Measurements from ENCODE around the gene IKZF2. TPM values are rescaled to one million over a fixed set of nuclear protein-coding genes. Genes with fewer than 3 reads are reported as not detected.
A peak's percentile ranks its signal among the peaks of the same experiment; 100 is the strongest.

The IKZF2 gene
- total RNA-seq, 2 donors from 2014 or later = 4.5 to 4.8 TPM

DNA sequence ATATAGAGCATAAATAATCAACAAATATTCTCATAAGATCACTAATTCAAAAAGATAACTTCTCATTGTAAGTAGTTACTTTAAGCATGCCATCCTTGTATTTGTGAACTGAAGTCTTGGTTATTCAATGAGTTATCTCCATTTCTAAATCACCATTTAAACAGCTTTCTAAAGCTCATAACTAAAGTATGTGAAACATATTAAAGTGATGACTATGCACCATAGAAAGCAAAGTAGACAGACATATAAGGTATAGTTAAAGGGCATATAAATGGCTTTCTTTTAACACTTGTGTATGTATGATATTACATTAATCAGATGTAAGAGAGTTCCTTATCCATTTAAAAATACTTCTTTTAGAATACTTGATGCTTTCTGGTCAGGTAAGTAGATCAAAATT is 83.5 kb downstream of the IKZF2 start:
- Histone ChIP-seq H3K27ac (no peak overlapping the region), H3K4me1 (no peaks in the 10 kb centered on the region), H3K4me3 (no peak overlapping the region), H3K9me3 (no peaks in the 10 kb centered on the region), H3K9ac (ENCODE audit: low read depth in 2 of 2, low read length in 2 of 2) (no peak overlapping the region), H3K36me3 (no peaks in the 10 kb centered on the region), H3K27me3 (no peaks in the 10 kb centered on the region)
- intact Hi-C loops (cut with DNase I) = no loop called here
- TF ChIP-seq, protein P1, sequence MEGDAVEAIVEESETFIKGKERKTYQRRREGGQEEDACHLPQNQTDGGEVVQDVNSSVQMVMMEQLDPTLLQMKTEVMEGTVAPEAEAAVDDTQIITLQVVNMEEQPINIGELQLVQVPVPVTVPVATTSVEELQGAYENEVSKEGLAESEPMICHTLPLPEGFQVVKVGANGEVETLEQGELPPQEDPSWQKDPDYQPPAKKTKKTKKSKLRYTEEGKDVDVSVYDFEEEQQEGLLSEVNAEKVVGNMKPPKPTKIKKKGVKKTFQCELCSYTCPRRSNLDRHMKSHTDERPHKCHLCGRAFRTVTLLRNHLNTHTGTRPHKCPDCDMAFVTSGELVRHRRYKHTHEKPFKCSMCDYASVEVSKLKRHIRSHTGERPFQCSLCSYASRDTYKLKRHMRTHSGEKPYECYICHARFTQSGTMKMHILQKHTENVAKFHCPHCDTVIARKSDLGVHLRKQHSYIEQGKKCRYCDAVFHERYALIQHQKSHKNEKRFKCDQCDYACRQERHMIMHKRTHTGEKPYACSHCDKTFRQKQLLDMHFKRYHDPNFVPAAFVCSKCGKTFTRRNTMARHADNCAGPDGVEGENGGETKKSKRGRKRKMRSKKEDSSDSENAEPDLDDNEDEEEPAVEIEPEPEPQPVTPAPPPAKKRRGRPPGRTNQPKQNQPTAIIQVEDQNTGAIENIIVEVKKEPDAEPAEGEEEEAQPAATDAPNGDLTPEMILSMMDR (IDR thresholded peaks at IDR 0.05) = no peak
- no peak for DNase-seq

DNA sequence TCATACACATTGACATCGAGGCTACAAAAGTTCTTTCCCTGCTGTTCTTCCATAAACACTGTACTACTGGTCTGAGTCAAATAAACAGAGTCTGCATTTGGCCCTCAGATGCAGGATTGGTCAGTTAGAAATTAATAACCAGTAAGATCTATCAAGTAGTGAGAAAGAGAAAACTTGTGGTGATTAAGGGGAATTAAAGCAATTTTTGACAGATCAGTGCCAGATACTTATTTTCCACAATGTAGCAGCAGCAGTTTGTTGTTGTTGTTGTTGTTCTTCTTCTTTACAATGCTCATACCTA is 85.0 kb downstream of the IKZF2 start:
- Histone ChIP-seq H3K4me3 (no peak overlapping the region), H3K36me3 (no peaks in the 10 kb centered on the region), H3K4me1 (no peaks in the 10 kb centered on the region), H3K9me3 (no peaks in the 10 kb centered on the region), H3K27me3 (no peaks in the 10 kb centered on the region), H3K27ac (no peak overlapping the region), H3K9ac (ENCODE audit: low read depth in 2 of 2, low read length in 2 of 2) (no peak overlapping the region)
- TF ChIP-seq, protein P1 (IDR thresholded peaks at IDR 0.05) = no peak
- intact Hi-C loops (cut with DNase I) = no loop called here
- DNase-seq = no peak

DNA sequence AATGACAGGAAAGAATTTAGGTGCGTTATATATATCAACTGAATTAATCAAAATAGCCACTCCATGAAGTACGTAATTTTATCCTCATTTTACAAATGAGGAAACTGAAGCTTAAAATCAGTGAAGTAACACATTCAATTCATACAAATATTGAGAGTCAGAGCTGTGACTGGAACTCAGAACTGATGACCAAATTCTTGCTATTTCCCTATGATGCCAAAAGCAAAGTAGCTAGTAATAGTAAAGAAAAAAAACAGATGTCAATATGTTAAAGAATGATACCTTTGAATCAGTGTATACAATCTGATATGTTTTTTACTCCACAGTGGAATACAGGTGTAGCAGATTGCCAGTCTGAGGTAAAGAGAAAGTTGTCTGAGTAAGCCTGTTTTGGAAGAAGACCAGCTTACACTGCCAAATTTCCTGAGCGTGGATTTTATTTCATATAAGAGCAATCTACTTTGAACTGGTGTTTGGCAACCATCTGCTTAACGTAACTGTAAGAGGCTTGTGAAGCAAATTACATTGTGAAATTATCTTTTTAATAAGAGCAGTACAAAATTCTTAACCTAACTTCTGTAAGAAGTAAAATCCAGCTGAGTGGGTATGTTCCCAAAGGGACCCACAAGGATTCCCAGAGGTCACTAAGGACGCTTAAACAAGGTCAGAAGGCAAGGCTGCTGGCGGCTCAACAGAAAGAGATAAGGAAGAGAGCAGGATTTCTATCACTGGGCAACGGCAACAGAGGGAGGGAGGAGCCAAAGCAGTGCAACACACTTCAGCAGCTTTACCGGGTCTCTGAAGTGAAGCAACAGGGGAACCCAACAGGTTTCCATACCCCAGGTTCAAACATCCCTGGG is 85.6 kb downstream of the IKZF2 start:
- H3K4me1 ChIP-seq = no peaks in the 10 kb centered on the region
- H3K36me3 ChIP-seq = no peaks in the 10 kb centered on the region
- DNase-seq = peak; percentile 39
- intact Hi-C loops (cut with DNase I) = no loop called here
- H3K4me3 ChIP-seq = no peak overlapping the region
- H3K27ac ChIP-seq = no peak overlapping the region
- no peaks in the 10 kb centered on the region for H3K9me3 ChIP-seq
- H3K9ac ChIP-seq (ENCODE audit: low read depth in 2 of 2, low read length in 2 of 2) = no peak overlapping the region
- H3K27me3 ChIP-seq = no peaks in the 10 kb centered on the region
- TF ChIP-seq, protein P1 (IDR thresholded peaks at IDR 0.05) = no peak

DNA sequence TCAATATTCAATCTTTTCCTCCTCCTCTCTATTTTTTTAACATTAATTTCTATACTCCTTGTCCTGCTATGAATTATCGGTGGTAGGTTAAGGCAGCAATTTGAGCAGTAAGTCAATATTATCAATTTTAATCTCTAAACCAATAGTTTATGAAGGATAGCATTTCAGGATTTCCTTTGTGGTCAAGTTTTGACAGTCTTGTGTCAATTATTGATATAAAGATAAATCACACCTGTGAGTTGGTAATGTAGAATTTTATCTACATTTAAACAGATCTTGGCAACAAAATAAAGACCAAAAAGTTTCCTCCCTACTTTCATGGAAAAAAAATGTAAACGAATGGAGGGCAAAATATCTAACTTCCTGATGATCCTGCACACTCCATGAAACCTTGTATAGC is 87.3 kb downstream of the IKZF2 start:
- H3K27me3 ChIP-seq = no peaks in the 10 kb centered on the region
- TF ChIP-seq, protein P1 (IDR thresholded peaks at IDR 0.05) = no peak
- no peak overlapping the region for H3K4me3 ChIP-seq
- no peaks in the 10 kb centered on the region for H3K36me3 ChIP-seq
- no peaks in the 10 kb centered on the region for H3K9me3 ChIP-seq
- no peaks in the 10 kb centered on the region for H3K4me1 ChIP-seq
- intact Hi-C loops (cut with DNase I) = no loop called here
- H3K27ac ChIP-seq = no peak overlapping the region
- H3K9ac ChIP-seq (ENCODE audit: low read depth in 2 of 2, low read length in 2 of 2) = no peak overlapping the region
- no peak for DNase-seq

DNA sequence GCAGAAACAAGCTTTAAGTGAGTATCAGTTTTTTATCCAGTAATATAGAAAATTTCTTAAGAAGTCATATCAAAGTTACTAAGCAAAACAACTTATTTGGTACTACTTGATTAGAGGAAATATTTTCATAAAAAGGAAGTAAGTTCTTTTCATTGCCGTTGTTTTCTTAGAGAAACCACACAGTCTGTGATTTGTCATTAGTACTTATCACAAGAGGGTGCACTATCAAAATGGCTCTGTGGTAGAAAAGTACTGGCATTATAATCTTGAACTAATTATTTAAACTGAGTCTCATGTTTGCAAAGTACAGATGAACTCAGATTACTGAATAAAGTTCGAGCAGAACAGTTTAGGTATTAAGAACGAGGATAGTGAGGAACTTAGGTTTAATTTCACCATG is 93.4 kb downstream of the IKZF2 start:
- no peaks in the 10 kb centered on the region for H3K27me3 ChIP-seq
- H3K36me3 ChIP-seq = no peaks in the 10 kb centered on the region
- TF ChIP-seq, protein P1 (IDR thresholded peaks at IDR 0.05) = no peak
- H3K9ac ChIP-seq (ENCODE audit: low read depth in 2 of 2, low read length in 2 of 2) = no peak overlapping the region
- no peaks in the 10 kb centered on the region for H3K9me3 ChIP-seq
- no peak overlapping the region for H3K4me3 ChIP-seq
- no peaks in the 10 kb centered on the region for H3K4me1 ChIP-seq
- DNase-seq = no peak
- intact Hi-C loops (cut with DNase I) = no loop called here
- no peak overlapping the region for H3K27ac ChIP-seq
